ENCODE data around the gene MICOS13.

DNA sequence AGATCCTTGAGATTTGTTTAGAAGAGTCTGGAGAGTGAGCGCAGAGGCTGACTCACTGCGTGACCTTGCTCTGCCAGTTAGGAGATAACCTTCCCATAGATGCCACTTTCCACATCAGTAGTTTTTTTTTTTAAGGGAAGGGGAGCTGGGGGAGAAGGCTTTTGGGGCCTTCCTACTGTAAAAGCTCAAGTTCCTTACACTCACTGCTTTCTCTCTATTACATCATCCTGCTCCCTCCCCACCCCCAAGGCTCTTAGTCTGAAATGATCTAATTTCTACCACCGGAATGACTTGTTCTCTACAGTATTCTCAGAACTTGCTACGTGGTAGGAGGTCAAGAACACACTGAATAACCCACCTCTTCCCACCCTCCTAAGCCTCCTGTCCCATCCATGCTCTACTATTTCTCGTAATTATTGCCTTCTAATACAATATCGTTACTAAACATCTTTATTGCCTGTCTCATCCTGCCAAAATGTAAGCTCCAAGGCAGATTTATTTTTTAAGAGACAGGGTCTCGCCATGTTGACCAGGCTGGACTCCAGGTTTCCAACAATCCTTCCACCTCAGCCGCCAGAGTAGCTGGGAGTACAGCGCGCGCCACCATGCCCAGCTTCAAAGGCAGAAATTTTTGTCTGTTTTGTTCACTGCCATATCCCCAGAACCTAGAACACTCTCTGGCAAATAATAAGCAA lies 38.4 kb upstream of the MICOS13 start:
- TF ChIP-seq, protein P1, sequence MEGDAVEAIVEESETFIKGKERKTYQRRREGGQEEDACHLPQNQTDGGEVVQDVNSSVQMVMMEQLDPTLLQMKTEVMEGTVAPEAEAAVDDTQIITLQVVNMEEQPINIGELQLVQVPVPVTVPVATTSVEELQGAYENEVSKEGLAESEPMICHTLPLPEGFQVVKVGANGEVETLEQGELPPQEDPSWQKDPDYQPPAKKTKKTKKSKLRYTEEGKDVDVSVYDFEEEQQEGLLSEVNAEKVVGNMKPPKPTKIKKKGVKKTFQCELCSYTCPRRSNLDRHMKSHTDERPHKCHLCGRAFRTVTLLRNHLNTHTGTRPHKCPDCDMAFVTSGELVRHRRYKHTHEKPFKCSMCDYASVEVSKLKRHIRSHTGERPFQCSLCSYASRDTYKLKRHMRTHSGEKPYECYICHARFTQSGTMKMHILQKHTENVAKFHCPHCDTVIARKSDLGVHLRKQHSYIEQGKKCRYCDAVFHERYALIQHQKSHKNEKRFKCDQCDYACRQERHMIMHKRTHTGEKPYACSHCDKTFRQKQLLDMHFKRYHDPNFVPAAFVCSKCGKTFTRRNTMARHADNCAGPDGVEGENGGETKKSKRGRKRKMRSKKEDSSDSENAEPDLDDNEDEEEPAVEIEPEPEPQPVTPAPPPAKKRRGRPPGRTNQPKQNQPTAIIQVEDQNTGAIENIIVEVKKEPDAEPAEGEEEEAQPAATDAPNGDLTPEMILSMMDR (IDR thresholded peaks at IDR 0.05 in 8 of 11, conservative IDR thresholded peaks at IDR 0.05 in 3 of 11) = no peak
- no peak for TF ChIP-seq POLR2A (IDR thresholded peaks at IDR 0.05)
